Superior temporal gyrus (tissue), 1 donor: ENCODE measurements around the gene IYD.

ENCODE experiments used
- DNase-seq: peaks from one replicate; pipeline ENCODE4 v3.0.0-alpha.2; 2016; ENCODE audit errors: extremely low spot score

IYD gene

GRCh38 chr6:150394899-150395295 is 26.1 kb downstream of the IYD start:
- no peak for DNase-seq

GRCh38 chr6:150395388-150396009 is 26.7 kb downstream of the IYD start:
- DNase-seq, result peak; percentile 84

GRCh38 chr6:150403458-150404246 is 34.8 kb downstream of the IYD start:
- no peak for DNase-seq

- no peak for DNase-seq
These were observed 38.1 kb downstream of the IYD start for GRCh38 chr6:150406948-150407347.

GRCh38 chr6:150408842-150409241 is 40.0 kb downstream of the IYD start:
- DNase-seq, result no peak

- no peak for DNase-seq
These were observed 40.8 kb downstream of the IYD start for GRCh38 chr6:150409576-150410066.

- no peak for DNase-seq
These were observed 41.6 kb downstream of the IYD start for GRCh38 chr6:150410399-150410798.

GRCh38 chr6:150410906-150411305 is 42.1 kb downstream of the IYD start:
- DNase-seq, result no peak

- no peak for DNase-seq
These were observed 43.4 kb downstream of the IYD start for GRCh38 chr6:150412221-150412620.

GRCh38 chr6:150413198-150413597 is 44.4 kb downstream of the IYD start:
- no peak for DNase-seq

- no peak for DNase-seq
These were observed 45.0 kb downstream of the IYD start for GRCh38 chr6:150413781-150414281.

GRCh38 chr6:150416128-150416527 is 47.3 kb downstream of the IYD start:
- DNase-seq, result no peak

- DNase-seq, result no peak
These were observed 48.4 kb downstream of the IYD start for GRCh38 chr6:150417250-150417649.

GRCh38 chr6:150417899-150418826 is 49.4 kb downstream of the IYD start:
- DNase-seq, result peak; percentile 92

- peak; percentile 53 for DNase-seq
These were observed 50.2 kb downstream of the IYD start for GRCh38 chr6:150418827-150419594.

GRCh38 chr6:150420428-150420827 is 51.6 kb downstream of the IYD start:
- DNase-seq, result no peak

GRCh38 chr6:150420926-150421325 is 52.1 kb downstream of the IYD start:
- DNase-seq, result peak; percentile 68

- no peak for DNase-seq
These were observed 56.7 kb downstream of the IYD start for GRCh38 chr6:150425508-150425907.

GRCh38 chr6:150426198-150426597 is 57.4 kb downstream of the IYD start:
- no peak for DNase-seq

- DNase-seq, result no peak
These were observed 58.3 kb downstream of the IYD start for GRCh38 chr6:150427037-150427602.

GRCh38 chr6:150427843-150428242 is 59.0 kb downstream of the IYD start:
- DNase-seq, result no peak
